ENCODE measurements around the gene FAM120B.

The FAM120B gene
- long read RNA-seq, full-length matches to known transcripts = 15 of 43 reads
- long read RNA-seq, partial matches to known transcripts = 11 of 43 reads
- long read RNA-seq, other reads (novel, unspliced or antisense) = 17 of 43 reads

GRCh38 chr6:170306324-170307079, at the start of gene FAM120B:
FAM120B (plus strand) TSS chr6:170306758; CDS start chr6:170317391, 10,633 bp downstream.
- DNase-seq (ENCODE audit: low read depth in 1 of 2, low spot score in 1 of 2) = peak; percentile 92 to 97
- TF ChIP-seq POLR2AphosphoS5 (IDR thresholded peaks at IDR 0.05; ENCODE audit: low read depth) (peak; percentile 93), GABPA (IDR thresholded peaks at IDR 0.05; ENCODE audit: low read depth) (peak; percentile 86), REST (IDR thresholded peaks at IDR 0.05; ENCODE audit: insufficient replicate concordance, low read depth) (no peak), SPI1 (IDR thresholded peaks at IDR 0.05; ENCODE audit: borderline replicate concordance, low read depth) (peak; percentile 91), CTCF (IDR thresholded peaks at IDR 0.05; ENCODE audit: insufficient read depth, low read length) (no peak)
- Histone ChIP-seq H3K27ac (replicated peaks) (peak within 1 kb of the TSS; percentile 81), H3K4me3 (replicated peaks; ENCODE audit: insufficient read depth, low read length) (peak within 1 kb of the TSS; percentile 78), H3K27me3 (ENCODE audit: insufficient read depth, poor library complexity, severe bottlenecking) (no peaks in the 10 kb centered on the region)

- Histone ChIP-seq H3K27me3 (ENCODE audit: insufficient read depth, poor library complexity, severe bottlenecking) (peaks cover 7% of the 10 kb centered on the region), H3K4me3 (replicated peaks; ENCODE audit: insufficient read depth, low read length) (no peak overlapping the region), H3K27ac (replicated peaks) (no peak overlapping the region)
- TF ChIP-seq CTCF (IDR thresholded peaks at IDR 0.05; ENCODE audit: insufficient read depth, low read length) = no peak
- TF ChIP-seq REST (IDR thresholded peaks at IDR 0.05; ENCODE audit: insufficient replicate concordance, low read depth) = no peak
- TF ChIP-seq SPI1 (IDR thresholded peaks at IDR 0.05; ENCODE audit: borderline replicate concordance, low read depth) = no peak
- TF ChIP-seq POLR2AphosphoS5 (IDR thresholded peaks at IDR 0.05; ENCODE audit: low read depth) = no peak
- no peak for TF ChIP-seq GABPA (IDR thresholded peaks at IDR 0.05; ENCODE audit: low read depth)
- no peak for DNase-seq (ENCODE audit: low read depth in 1 of 2, low spot score in 1 of 2)
Measured at GRCh38 chr6:170257376-170257775, 49.2 kb upstream of the FAM120B start.

GRCh38 chr6:170258407-170258806, 48.2 kb upstream of the FAM120B start:
- DNase-seq (ENCODE audit: low read depth in 1 of 2, low spot score in 1 of 2) = no peak
- peaks cover 3% of the 10 kb centered on the region for H3K27me3 ChIP-seq (ENCODE audit: insufficient read depth, poor library complexity, severe bottlenecking)

More at GRCh38 chr6:170258407-170258806, 48.2 kb upstream of the FAM120B start:
- Histone ChIP-seq H3K27ac (replicated peaks) (no peak overlapping the region), H3K4me3 (replicated peaks; ENCODE audit: insufficient read depth, low read length) (no peak overlapping the region)
- no peak for TF ChIP-seq REST (IDR thresholded peaks at IDR 0.05; ENCODE audit: insufficient replicate concordance, low read depth)
- no peak for TF ChIP-seq SPI1 (IDR thresholded peaks at IDR 0.05; ENCODE audit: borderline replicate concordance, low read depth)
- TF ChIP-seq POLR2AphosphoS5 (IDR thresholded peaks at IDR 0.05; ENCODE audit: low read depth) = no peak
- no peak for TF ChIP-seq CTCF (IDR thresholded peaks at IDR 0.05; ENCODE audit: insufficient read depth, low read length)
- no peak for TF ChIP-seq GABPA (IDR thresholded peaks at IDR 0.05; ENCODE audit: low read depth)

Measured in HL-60 (cell line).